IMR-90 (cell line): ENCODE data around the gene STAG2. TPM values are rescaled to one million over a fixed set of nuclear protein-coding genes. Genes with fewer than 3 reads are reported as not detected.

Experiments
- ATAC-seq: fragments of 200-7000 bp; cut with Tn5 transposase; 2 replicates; pipeline ENCODE4 v1.9.1; 2020; ENCODE audit warnings: low read depth, mild to moderate bottlenecking, moderate library complexity
- BruUV-seq: library from RNA; stranded (reverse); fragments of 400-500 nt; replicated peaks from 2 replicates; lab custom pipeline; 2021; lab: Mats Ljungman, UMichigan
- CTCF ChIA-PET: fragments of 300-600 bp; formaldehyde crosslinking; extraction: SDS; loops from one replicate; lab custom pipeline; 2021; ENCODE audit warnings: antibody characterized with exemption; lab: Yijun Ruan, JAX
- POLR2A ChIA-PET: fragments of 300-600 bp; sonication (Branson Sonifier 250); formaldehyde crosslinking; loops from one replicate; lab custom pipeline; 2022; ENCODE audit warnings: antibody characterized with exemption; ENCODE audit not compliant: unreplicated experiment; lab: Charles Lee
- DNase-seq: peaks from one replicate; pipeline ENCODE4 v3.0.0; 2013
- H2AFZ ChIP-seq: replicated peaks from 2 replicates; pipeline ENCODE3; 2013; ENCODE audit warnings: low read length, mild to moderate bottlenecking; ENCODE audit not compliant: poor library complexity
- H2AK5ac ChIP-seq: 2 replicates; pipeline ENCODE4 v1.6.1; 2013; ENCODE audit warnings: low read depth, low read length, inconsistent platforms
- H2AK9ac ChIP-seq: replicated peaks from 2 replicates; pipeline ENCODE3; 2013; ENCODE audit warnings: mild to moderate bottlenecking, low read depth, low read length, moderate library complexity; ENCODE audit not compliant: poor library complexity
- H2BK120ac ChIP-seq: 2 replicates; pipeline ENCODE4 v1.6.1; 2013; ENCODE audit warnings: low read depth, low read length, inconsistent platforms
- H2BK15ac ChIP-seq: 3 replicates; pipeline ENCODE4 v1.6.1; 2013; ENCODE audit warnings: low read depth, low read length, inconsistent platforms
- H2BK20ac ChIP-seq: 2 replicates; pipeline ENCODE4 v1.6.1; 2013; ENCODE audit warnings: low read depth, mild to moderate bottlenecking, inconsistent platforms, low read length, moderate library complexity
- H2BK5ac ChIP-seq: 2 replicates; pipeline ENCODE4 v1.6.1; 2013; ENCODE audit warnings: mild to moderate bottlenecking, low read depth, low read length, inconsistent platforms; ENCODE audit not compliant: poor library complexity, severe bottlenecking
- H3K14ac ChIP-seq: replicated peaks from 2 replicates; pipeline ENCODE4 v1.6.1; 2013; ENCODE audit warnings: low read depth, low read length, inconsistent platforms
- H3K18ac ChIP-seq: 2 replicates; pipeline ENCODE4 v1.6.1; 2013; ENCODE audit warnings: low read depth, low read length, control low read depth
- H3K23ac ChIP-seq: 2 replicates; pipeline ENCODE4 v1.6.1; 2013; ENCODE audit warnings: low read depth, low read length, inconsistent platforms
- H3K27ac ChIP-seq: 2 replicates; pipeline ENCODE4 v1.5.1; 2013; ENCODE audit warnings: mild to moderate bottlenecking, control low read depth, low read length; ENCODE audit not compliant: insufficient read depth
- H3K27me3 ChIP-seq: 2 replicates; pipeline ENCODE4 v1.6.1; 2013; ENCODE audit warnings: low read length; ENCODE audit not compliant: control insufficient read depth, insufficient read depth
- H3K36me3 ChIP-seq: 2 replicates; pipeline ENCODE4 v1.6.1; 2013; ENCODE audit warnings: low read length, mixed read lengths; ENCODE audit not compliant: control insufficient read depth, insufficient read depth
- H3K4ac ChIP-seq: 2 replicates; pipeline ENCODE4 v1.6.1; 2013; ENCODE audit warnings: low read depth, low read length, inconsistent platforms
- H3K4me1 ChIP-seq: 2 replicates; pipeline ENCODE4 v1.6.1; 2013; ENCODE audit warnings: low read length, mixed read lengths; ENCODE audit not compliant: control insufficient read depth, insufficient read depth
- H3K4me2 ChIP-seq: 2 replicates; pipeline ENCODE4 v1.6.1; 2013; ENCODE audit warnings: low read depth, mild to moderate bottlenecking, control low read depth, low read length, moderate library complexity
- H3K4me3 ChIP-seq: 2 replicates; pipeline ENCODE4 v1.5.1; 2013; ENCODE audit warnings: low read depth, mild to moderate bottlenecking, control low read depth, low read length, moderate library complexity; ENCODE audit not compliant: insufficient read depth
- H3K56ac ChIP-seq: 2 replicates; pipeline ENCODE4 v1.6.1; 2013; ENCODE audit warnings: low read length, inconsistent platforms; ENCODE audit not compliant: insufficient read depth; ENCODE audit errors: extremely low read depth
- H3K79me1 ChIP-seq, 2 experiments: 2 replicates each; pipeline ENCODE4 v1.6.1; 2013; ENCODE audit warnings: low read length in 2 of 2, inconsistent platforms in 1 of 2, low read depth in 1 of 2
- H3K9ac ChIP-seq: 2 replicates; pipeline ENCODE4 v1.6.1; 2013; ENCODE audit warnings: low read depth, low read length, control low read depth
- H3K9me1 ChIP-seq: 2 replicates; pipeline ENCODE4 v1.6.1; 2013; ENCODE audit warnings: low read length, inconsistent platforms; ENCODE audit not compliant: insufficient read depth
- H3K9me3 ChIP-seq: 2 replicates; pipeline ENCODE4 v1.6.1; 2013; ENCODE audit warnings: low read length; ENCODE audit not compliant: control insufficient read depth, insufficient read depth
- H4K20me1 ChIP-seq: 2 replicates; pipeline ENCODE4 v1.6.1; 2013; ENCODE audit warnings: low read length, inconsistent platforms; ENCODE audit not compliant: insufficient read depth
- H4K5ac ChIP-seq: 2 replicates; pipeline ENCODE4 v1.6.1; 2013; ENCODE audit warnings: mild to moderate bottlenecking, low read depth, low read length, control low read depth
- H4K8ac ChIP-seq, 2 experiments: 2 replicates each; pipeline ENCODE4 v1.6.1; 2013; ENCODE audit warnings: low read depth in 2 of 2, low read length in 2 of 2, control low read depth in 1 of 2, inconsistent platforms in 1 of 2
- H4K91ac ChIP-seq: 2 replicates; pipeline ENCODE4 v1.6.1; 2013; ENCODE audit warnings: low read depth, low read length, inconsistent platforms; ENCODE audit not compliant: insufficient read depth
- BHLHE40 ChIP-seq: fragments of 150-350 bp; IDR thresholded peaks from 2 replicates; pipeline ENCODE4 v1.6.1; 2016; ENCODE audit warnings: mild to moderate bottlenecking, low read depth, low read length
- CEBPB ChIP-seq: IDR thresholded peaks from 2 replicates; pipeline ENCODE4 v1.6.1; 2012; ENCODE audit warnings: low read depth, low read length, improper control_type of control experiment
- CHD1 ChIP-seq: IDR thresholded peaks from 2 replicates; pipeline ENCODE4 v1.6.1; 2012; ENCODE audit warnings: low read depth, low read length, improper control_type of control experiment
- CTCF ChIP-seq: conservative IDR thresholded peaks from 2 replicates; pipeline ENCODE4 v1.5.1; 2012; ENCODE audit warnings: mild to moderate bottlenecking, low read depth, low read length, improper control_type of control experiment
- ELK1 ChIP-seq: fragments of 150-350 bp; IDR thresholded peaks from 2 replicates; pipeline ENCODE4 v1.6.1; 2016; ENCODE audit warnings: low read depth, mild to moderate bottlenecking, low read length, moderate library complexity, borderline replicate concordance
- FOS ChIP-seq: fragments of 150-350 bp; IDR thresholded peaks from 2 replicates; pipeline ENCODE4 v1.6.1; 2016; ENCODE audit warnings: low read depth, low read length
- MAFK ChIP-seq: IDR thresholded peaks from 2 replicates; pipeline ENCODE4 v1.6.1; 2012; ENCODE audit warnings: low read depth, low read length, improper control_type of control experiment
- MAZ ChIP-seq: IDR thresholded peaks from 2 replicates; pipeline ENCODE4 v1.6.1; 2012; ENCODE audit warnings: low read depth, mild to moderate bottlenecking, low read length, improper control_type of control experiment, moderate library complexity, borderline replicate concordance
- MXI1 ChIP-seq: IDR thresholded peaks from 2 replicates; pipeline ENCODE4 v1.6.1; 2012; ENCODE audit warnings: low read depth, mild to moderate bottlenecking, low read length, moderate library complexity, borderline replicate concordance
- RAD21 ChIP-seq: IDR thresholded peaks from 2 replicates; pipeline ENCODE4 v1.6.1; 2012; ENCODE audit warnings: low read length, improper control_type of control experiment
- SMC3 ChIP-seq: fragments of 150-350 bp; IDR thresholded peaks from 2 replicates; pipeline ENCODE4 v1.6.1; 2016; ENCODE audit warnings: low read depth, mild to moderate bottlenecking, antibody characterized with exemption, low read length, moderate library complexity
- USF2 ChIP-seq: fragments of 150-350 bp; IDR thresholded peaks from 2 replicates; pipeline ENCODE4 v1.6.1; 2017; ENCODE audit warnings: mild to moderate bottlenecking, antibody characterized with exemption, low read length, low read depth
- dilution Hi-C: fragments of 300-500 bp; cut with HindIII; formaldehyde crosslinking; loops from one replicate; pipeline ENCODE4 v1.14.3; 2018; ENCODE audit warnings: low sequenced_read_pairs; ENCODE audit not compliant: unreplicated experiment
- in situ Hi-C: fragments of 300-500 bp; cut with MboI; formaldehyde crosslinking; loops from 3 replicates; pipeline ENCODE4 v1.14.3; 2019; ENCODE audit warnings: low sequenced_read_pairs, inconsistent platforms, mixed read lengths
- intact Hi-C: fragments of 100-400 bp; cut with micrococcal nuclease; formaldehyde crosslinking; loops from 2 replicates; pipeline ENCODE4 v1.10.0; 2022
- polyA plus RNA-seq, 3 experiments: library from polyadenylated mRNA; depleted of rRNA; stranded (reverse); fragments of >200 nt; gene quantifications; 2 replicates each; pipeline ENCODE4 v1.2.3, GENCODE V29; 2012; ENCODE audit warnings: low replicate concordance in 1 of 3
- total RNA-seq: library from RNA; depleted of rRNA; stranded (reverse); fragments of >200 nt; gene quantifications from 2 replicates; pipeline ENCODE4 v1.2.3, GENCODE V29; 2012

STAG2 gene
- total and polyA plus RNA-seq, 2 of the 4 experiments (the other 2 are of a cell fraction), result 19.6 to 71.2 TPM

- Histone ChIP-seq H3K4me2 (no peak overlapping the region), H3K18ac (no peak overlapping the region), H3K79me1 (no peaks in the 10 kb centered on the region), H3K56ac (no peak overlapping the region), H2BK5ac (no peak overlapping the region), H4K5ac (no peak overlapping the region), H3K23ac (no peak overlapping the region), H3K4me1 (no peaks in the 10 kb centered on the region), H2BK20ac (no peak overlapping the region), H4K8ac (no peak overlapping the region), H3K9ac (no peak overlapping the region), H3K36me3 (0 out of 2 replicates have a peak, but pooled peaks cover 2% of the 10 kb centered on the region), H2BK120ac (no peak overlapping the region), H3K4ac (no peak overlapping the region), H3K14ac (no peak overlapping the region), H3K9me1 (no peaks in the 10 kb centered on the region), H4K91ac (no peak overlapping the region), H3K9me3 (no peaks in the 10 kb centered on the region), H4K20me1 (no peaks in the 10 kb centered on the region), H2AK5ac (no peak overlapping the region), H3K27ac (no peak overlapping the region), H3K27me3 (no peaks in the 10 kb centered on the region), H2BK15ac (no peak overlapping the region), H2AFZ (no peak overlapping the region), H2AK9ac (no peak overlapping the region), H3K4me3 (no peak overlapping the region)
- BruUV-seq, result no TSS peak
- in situ Hi-C loops, result no loop called here
- dilution Hi-C loops, result no loop called here
- DNase-seq (peak; percentile 51), ATAC-seq (peak; percentile 80)
- TF ChIP-seq USF2 (no peak), SMC3 (peak; percentile 31; the same call in 1 of the 2 replicates), MAFK (no peak), RAD21 (peak; percentile 33), ELK1 (no peak), FOS (no peak), CHD1 (no peak), MXI1 (no peak), CTCF (peak; percentile 56), BHLHE40 (no peak), MAZ (no peak), CEBPB (no peak)
- intact Hi-C loops, result loop anchor here (5.0 kb wide), 1 partner anchor 136 kb away; the partner anchor contains the start of gene STAG2
- ChIA-PET POLR2A (no interaction called here), CTCF (interaction anchor here (0.6 to 0.8 kb wide), 3 partner anchors 8 to 62 kb away, joined by 3 to 4 read pairs (median 3); no protein-coding TSS in a partner anchor)
Measured at GRCh38 chrX:124098089-124098488, 136.6 kb downstream of the STAG2 start.
